WTC11 (cell line): ENCODE measurements around the gene SERTAD1.

Source experiments
- JAZF1 ChIP-seq: fragments of 250-450 bp; sonication (Bioruptor Pico); IDR thresholded peaks from 2 replicates; pipeline ENCODE4 v1.9.0; 2021; ENCODE audit warnings: moderate library complexity, mild to moderate bottlenecking, inconsistent platforms
- NFE2L1 ChIP-seq: sonication (generic); formaldehyde crosslinking; IDR thresholded peaks from 2 replicates; pipeline ENCODE4 v1.8.1; 2023; ENCODE audit warnings: missing genetic modification reagents
- TEAD4 ChIP-seq: sonication (generic); formaldehyde crosslinking; IDR thresholded peaks from 2 replicates; pipeline ENCODE4 v1.8.0; 2022; ENCODE audit warnings: mild to moderate bottlenecking, missing genetic modification reagents
- TF ChIP-seq, protein P1 (sequence below): sonication (generic); formaldehyde crosslinking; IDR thresholded peaks from 2 replicates; pipeline ENCODE4 v1.8.0; 2022; ENCODE audit warnings: mild to moderate bottlenecking, missing genetic modification reagents
- TF ChIP-seq, protein P2 (sequence below): fragments of 200-600 bp; IDR thresholded peaks from 2 replicates; pipeline ENCODE4 v1.8.0; 2022; ENCODE audit warnings: antibody characterized with exemption
- TF ChIP-seq, protein P3 (sequence below): sonication (generic); formaldehyde crosslinking; IDR thresholded peaks from 2 replicates; pipeline ENCODE4 v1.8.1; 2023; ENCODE audit warnings: mild to moderate bottlenecking, missing genetic modification reagents, moderate library complexity
- TF ChIP-seq, protein P4 (sequence below): sonication (generic); formaldehyde crosslinking; IDR thresholded peaks from 2 replicates; pipeline ENCODE4 v1.8.1; 2022; ENCODE audit warnings: low read depth, missing genetic modification reagents, borderline replicate concordance

DNA sequence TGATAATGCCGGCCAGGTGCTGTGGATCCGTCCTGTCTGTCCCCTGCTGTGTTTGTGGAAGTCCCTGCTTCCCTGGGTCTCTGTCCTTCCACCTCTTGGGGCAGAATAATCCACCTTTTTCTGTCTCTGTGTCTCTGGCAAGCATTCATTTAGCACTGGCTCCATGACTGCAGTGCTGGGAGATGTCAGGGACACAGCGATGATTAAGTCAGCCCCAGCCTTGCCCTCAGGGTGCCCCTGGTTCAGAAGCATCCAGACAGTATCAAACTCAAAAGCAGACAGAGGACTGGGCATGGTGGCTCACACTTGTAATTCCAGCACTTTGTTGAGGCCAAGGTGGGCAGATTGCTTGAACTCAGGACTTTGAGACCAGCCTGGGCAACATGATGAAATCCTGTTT lies 37.3 kb downstream of the SERTAD1 start:
- no peak for TF ChIP-seq TEAD4 (CRISPR knock-in tag)
- no peak for TF ChIP-seq NFE2L1 (CRISPR knock-in tag)
- TF ChIP-seq, protein P1, sequence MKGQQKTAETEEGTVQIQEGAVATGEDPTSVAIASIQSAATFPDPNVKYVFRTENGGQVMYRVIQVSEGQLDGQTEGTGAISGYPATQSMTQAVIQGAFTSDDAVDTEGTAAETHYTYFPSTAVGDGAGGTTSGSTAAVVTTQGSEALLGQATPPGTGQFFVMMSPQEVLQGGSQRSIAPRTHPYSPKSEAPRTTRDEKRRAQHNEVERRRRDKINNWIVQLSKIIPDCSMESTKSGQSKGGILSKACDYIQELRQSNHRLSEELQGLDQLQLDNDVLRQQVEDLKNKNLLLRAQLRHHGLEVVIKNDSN (CRISPR knock-in tag) = no peak
- TF ChIP-seq, protein P2, sequence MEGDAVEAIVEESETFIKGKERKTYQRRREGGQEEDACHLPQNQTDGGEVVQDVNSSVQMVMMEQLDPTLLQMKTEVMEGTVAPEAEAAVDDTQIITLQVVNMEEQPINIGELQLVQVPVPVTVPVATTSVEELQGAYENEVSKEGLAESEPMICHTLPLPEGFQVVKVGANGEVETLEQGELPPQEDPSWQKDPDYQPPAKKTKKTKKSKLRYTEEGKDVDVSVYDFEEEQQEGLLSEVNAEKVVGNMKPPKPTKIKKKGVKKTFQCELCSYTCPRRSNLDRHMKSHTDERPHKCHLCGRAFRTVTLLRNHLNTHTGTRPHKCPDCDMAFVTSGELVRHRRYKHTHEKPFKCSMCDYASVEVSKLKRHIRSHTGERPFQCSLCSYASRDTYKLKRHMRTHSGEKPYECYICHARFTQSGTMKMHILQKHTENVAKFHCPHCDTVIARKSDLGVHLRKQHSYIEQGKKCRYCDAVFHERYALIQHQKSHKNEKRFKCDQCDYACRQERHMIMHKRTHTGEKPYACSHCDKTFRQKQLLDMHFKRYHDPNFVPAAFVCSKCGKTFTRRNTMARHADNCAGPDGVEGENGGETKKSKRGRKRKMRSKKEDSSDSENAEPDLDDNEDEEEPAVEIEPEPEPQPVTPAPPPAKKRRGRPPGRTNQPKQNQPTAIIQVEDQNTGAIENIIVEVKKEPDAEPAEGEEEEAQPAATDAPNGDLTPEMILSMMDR = no peak
- TF ChIP-seq, protein P3, sequence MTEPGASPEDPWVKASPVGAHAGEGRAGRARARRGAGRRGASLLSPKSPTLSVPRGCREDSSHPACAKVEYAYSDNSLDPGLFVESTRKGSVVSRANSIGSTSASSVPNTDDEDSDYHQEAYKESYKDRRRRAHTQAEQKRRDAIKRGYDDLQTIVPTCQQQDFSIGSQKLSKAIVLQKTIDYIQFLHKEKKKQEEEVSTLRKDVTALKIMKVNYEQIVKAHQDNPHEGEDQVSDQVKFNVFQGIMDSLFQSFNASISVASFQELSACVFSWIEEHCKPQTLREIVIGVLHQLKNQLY (CRISPR knock-in tag) = no peak
- TF ChIP-seq JAZF1 (CRISPR knock-in tag) = no peak
- TF ChIP-seq, protein P4, sequence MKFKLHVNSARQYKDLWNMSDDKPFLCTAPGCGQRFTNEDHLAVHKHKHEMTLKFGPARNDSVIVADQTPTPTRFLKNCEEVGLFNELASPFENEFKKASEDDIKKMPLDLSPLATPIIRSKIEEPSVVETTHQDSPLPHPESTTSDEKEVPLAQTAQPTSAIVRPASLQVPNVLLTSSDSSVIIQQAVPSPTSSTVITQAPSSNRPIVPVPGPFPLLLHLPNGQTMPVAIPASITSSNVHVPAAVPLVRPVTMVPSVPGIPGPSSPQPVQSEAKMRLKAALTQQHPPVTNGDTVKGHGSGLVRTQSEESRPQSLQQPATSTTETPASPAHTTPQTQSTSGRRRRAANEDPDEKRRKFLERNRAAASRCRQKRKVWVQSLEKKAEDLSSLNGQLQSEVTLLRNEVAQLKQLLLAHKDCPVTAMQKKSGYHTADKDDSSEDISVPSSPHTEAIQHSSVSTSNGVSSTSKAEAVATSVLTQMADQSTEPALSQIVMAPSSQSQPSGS (CRISPR knock-in tag) = no peak
